Type B pancreatic cell (in vitro differentiated cells): Measurements from ENCODE around the gene COPS9. TPM values are rescaled to one million over a fixed set of nuclear protein-coding genes. Genes with fewer than 3 reads are reported as not detected.

ENCODE experiments used
- DNase-seq: peaks from one replicate; pipeline ENCODE4 v3.0.0; 2021; ENCODE audit warnings: mixed read lengths; ENCODE audit not compliant: unreplicated experiment; ENCODE audit errors: extremely low spot score
- H3K27ac Mint-ChIP-seq: 2 replicates; pipeline ENCODE4 v1.8.0; 2021; ENCODE audit warnings: mild to moderate bottlenecking, mixed read lengths
- H3K27me3 Mint-ChIP-seq: 2 replicates; pipeline ENCODE4 v1.8.0; 2021; ENCODE audit warnings: mixed read lengths
- H3K36me3 Mint-ChIP-seq: 2 replicates; pipeline ENCODE4 v1.8.0; 2021; ENCODE audit warnings: mixed read lengths
- H3K4me1 Mint-ChIP-seq: one replicate; pipeline ENCODE4 v1.8.0; 2021; ENCODE audit warnings: mixed read lengths; ENCODE audit not compliant: unreplicated experiment
- H3K4me3 Mint-ChIP-seq: 2 replicates; pipeline ENCODE4 v1.8.0; 2021; ENCODE audit warnings: mild to moderate bottlenecking, mixed read lengths
- H3K9me3 Mint-ChIP-seq: 2 replicates; pipeline ENCODE4 v1.8.0; 2021; ENCODE audit warnings: mixed read lengths
- total RNA-seq: library from RNA; stranded (reverse); gene quantifications from 2 replicates; pipeline ENCODE4 v1.2.1, GENCODE V29; 2021; ENCODE audit warnings: low replicate concordance
- TF ChIP-seq, protein P1 (sequence below): fragments of 200-600 bp; sonication (generic); conservative IDR thresholded peaks from 2 replicates; pipeline ENCODE4 v1.5.0; 2021; ENCODE audit warnings: antibody characterized with exemption, mild to moderate bottlenecking

Gene COPS9
- total RNA-seq, 1 donor from 2014 or later, result 131 TPM

- Mint-ChIP-seq H3K36me3 (no peaks in the 10 kb centered on the region), H3K4me1 (no peaks in the 10 kb centered on the region), H3K9me3 (peaks cover 4% of the 10 kb centered on the region), H3K27me3 (peaks cover 43% of the 10 kb centered on the region), H3K27ac (no peak overlapping the region), H3K4me3 (no peak overlapping the region)
- TF ChIP-seq, protein P1, sequence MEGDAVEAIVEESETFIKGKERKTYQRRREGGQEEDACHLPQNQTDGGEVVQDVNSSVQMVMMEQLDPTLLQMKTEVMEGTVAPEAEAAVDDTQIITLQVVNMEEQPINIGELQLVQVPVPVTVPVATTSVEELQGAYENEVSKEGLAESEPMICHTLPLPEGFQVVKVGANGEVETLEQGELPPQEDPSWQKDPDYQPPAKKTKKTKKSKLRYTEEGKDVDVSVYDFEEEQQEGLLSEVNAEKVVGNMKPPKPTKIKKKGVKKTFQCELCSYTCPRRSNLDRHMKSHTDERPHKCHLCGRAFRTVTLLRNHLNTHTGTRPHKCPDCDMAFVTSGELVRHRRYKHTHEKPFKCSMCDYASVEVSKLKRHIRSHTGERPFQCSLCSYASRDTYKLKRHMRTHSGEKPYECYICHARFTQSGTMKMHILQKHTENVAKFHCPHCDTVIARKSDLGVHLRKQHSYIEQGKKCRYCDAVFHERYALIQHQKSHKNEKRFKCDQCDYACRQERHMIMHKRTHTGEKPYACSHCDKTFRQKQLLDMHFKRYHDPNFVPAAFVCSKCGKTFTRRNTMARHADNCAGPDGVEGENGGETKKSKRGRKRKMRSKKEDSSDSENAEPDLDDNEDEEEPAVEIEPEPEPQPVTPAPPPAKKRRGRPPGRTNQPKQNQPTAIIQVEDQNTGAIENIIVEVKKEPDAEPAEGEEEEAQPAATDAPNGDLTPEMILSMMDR, result no peak
- DNase-seq, result no peak
These were observed 45.9 kb upstream of the COPS9 start for GRCh38 chr2:240182001-240182400.

DNA sequence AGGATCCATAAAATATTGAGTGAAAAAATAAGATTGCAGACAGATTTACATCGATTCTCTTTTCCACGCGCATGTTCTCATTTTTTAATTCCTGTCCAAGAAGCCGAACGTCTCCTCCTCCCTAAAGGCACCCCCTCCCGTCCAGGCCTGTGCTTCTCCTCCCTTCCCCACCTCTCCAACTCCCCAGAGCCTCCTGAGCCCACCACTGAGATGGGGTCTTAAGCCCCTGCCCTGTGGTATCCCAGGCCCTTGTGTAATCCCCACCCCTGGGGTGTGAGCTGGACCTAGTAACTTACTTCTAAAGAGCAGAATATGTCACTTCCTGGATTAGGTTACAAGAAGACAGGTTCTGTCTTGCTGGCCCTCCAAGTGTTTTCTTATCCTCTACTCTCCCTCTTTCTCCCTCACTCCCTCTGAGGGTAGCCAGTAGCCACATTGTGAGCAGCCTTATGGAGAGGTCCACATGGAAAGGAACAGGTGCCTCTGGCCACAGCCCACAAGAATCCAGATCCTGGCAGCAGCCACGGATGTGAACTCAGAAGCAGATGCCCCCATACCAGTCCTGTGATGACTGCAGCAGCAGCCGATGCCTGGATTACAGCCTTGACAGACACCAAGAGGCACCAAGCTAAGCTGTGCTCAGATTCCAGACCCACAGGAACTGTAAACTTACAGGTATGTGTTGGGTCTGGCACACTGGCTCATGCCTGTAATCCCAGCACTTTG, 44.0 kb upstream of the COPS9 start:
- peaks cover 54% of the 10 kb centered on the region for H3K27me3 Mint-ChIP-seq
- no peak overlapping the region for H3K27ac Mint-ChIP-seq
- no peaks in the 10 kb centered on the region for H3K4me1 Mint-ChIP-seq
- no peaks in the 10 kb centered on the region for H3K9me3 Mint-ChIP-seq
- DNase-seq, result no peak
- no peak overlapping the region for H3K4me3 Mint-ChIP-seq
- H3K36me3 Mint-ChIP-seq, result no peaks in the 10 kb centered on the region
- TF ChIP-seq, protein P1, result no peak

GRCh38 chr2:240179186-240179815, 43.2 kb upstream of the COPS9 start:
- Mint-ChIP-seq H3K4me1 (no peaks in the 10 kb centered on the region), H3K27me3 (peaks cover 52% of the 10 kb centered on the region), H3K4me3 (no peak overlapping the region), H3K36me3 (no peaks in the 10 kb centered on the region), H3K27ac (no peak overlapping the region), H3K9me3 (no peaks in the 10 kb centered on the region)
- TF ChIP-seq, protein P1, result no peak
- DNase-seq, result no peak

- Mint-ChIP-seq H3K9me3 (no peaks in the 10 kb centered on the region), H3K4me1 (no peaks in the 10 kb centered on the region), H3K4me3 (no peak overlapping the region), H3K27me3 (peaks cover 56% of the 10 kb centered on the region), H3K27ac (no peak overlapping the region), H3K36me3 (no peaks in the 10 kb centered on the region)
- TF ChIP-seq, protein P1, result no peak
- DNase-seq, result no peak
These were observed 42.5 kb upstream of the COPS9 start for GRCh38 chr2:240178564-240178963.

GRCh38 chr2:240174496-240174895, 38.4 kb upstream of the COPS9 start:
- H3K4me1 Mint-ChIP-seq, result peaks cover 15% of the 10 kb centered on the region
- no peaks in the 10 kb centered on the region for H3K36me3 Mint-ChIP-seq
- H3K4me3 Mint-ChIP-seq, result no peak overlapping the region
- peaks cover 51% of the 10 kb centered on the region for H3K27me3 Mint-ChIP-seq
- DNase-seq, result no peak
- no peak overlapping the region for H3K27ac Mint-ChIP-seq
- no peaks in the 10 kb centered on the region for H3K9me3 Mint-ChIP-seq
- TF ChIP-seq, protein P1, result no peak
